HFFc6 (cell line): ENCODE data around the gene TEKTIP1. TPM values are rescaled to one million over a fixed set of nuclear protein-coding genes. Genes with fewer than 3 reads are reported as not detected.
A peak's percentile ranks its signal among the peaks of the same experiment; 100 is the strongest.

Source experiments
- DNase-seq: peaks from one replicate; pipeline ENCODE4 v3.0.0-alpha.2; 2018
- H3K27ac Mint-ChIP-seq: 2 replicates; pipeline ENCODE4 v1.8.0; 2020; ENCODE audit warnings: mild to moderate bottlenecking, mixed read lengths
- H3K27me3 Mint-ChIP-seq: 2 replicates; pipeline ENCODE4 v1.8.0; 2021; ENCODE audit warnings: mild to moderate bottlenecking, moderate library complexity, mixed read lengths; ENCODE audit not compliant: insufficient read depth
- H3K36me3 Mint-ChIP-seq: 2 replicates; pipeline ENCODE4 v1.8.0; 2021; ENCODE audit warnings: low read depth, mixed read lengths
- H3K4me1 Mint-ChIP-seq: 2 replicates; pipeline ENCODE4 v1.8.0; 2020; ENCODE audit warnings: low read depth, mixed read lengths
- H3K4me3 Mint-ChIP-seq: 2 replicates; pipeline ENCODE4 v1.8.0; 2020; ENCODE audit warnings: mild to moderate bottlenecking, moderate library complexity, mixed read lengths
- H3K9me3 Mint-ChIP-seq: 2 replicates; pipeline ENCODE4 v1.8.0; 2020; ENCODE audit warnings: mild to moderate bottlenecking, mixed read lengths
- total RNA-seq, 6 experiments: library from RNA; stranded (reverse); fragmentation: NEBNext Ultra II Directional; extraction: Animal tissue kit (Norgen Biotek cat#: 25700); gene quantifications; 2 replicates in 1 of 6; 3 replicates in 5 of 6; pipeline ENCODE4 v1.2.3, GENCODE V29; 2021
- TF ChIP-seq, protein P1 (sequence below): fragments of 200-600 bp; sonication (generic); IDR thresholded peaks from 2 replicates; pipeline ENCODE4 v1.5.0; 2021; ENCODE audit warnings: antibody characterized with exemption, mild to moderate bottlenecking

The TEKTIP1 gene
- total RNA-seq, 6 experiments from 2014 or later, result 0.25 to 0.51 (median 0.46) TPM; not detected in 1

DNA sequence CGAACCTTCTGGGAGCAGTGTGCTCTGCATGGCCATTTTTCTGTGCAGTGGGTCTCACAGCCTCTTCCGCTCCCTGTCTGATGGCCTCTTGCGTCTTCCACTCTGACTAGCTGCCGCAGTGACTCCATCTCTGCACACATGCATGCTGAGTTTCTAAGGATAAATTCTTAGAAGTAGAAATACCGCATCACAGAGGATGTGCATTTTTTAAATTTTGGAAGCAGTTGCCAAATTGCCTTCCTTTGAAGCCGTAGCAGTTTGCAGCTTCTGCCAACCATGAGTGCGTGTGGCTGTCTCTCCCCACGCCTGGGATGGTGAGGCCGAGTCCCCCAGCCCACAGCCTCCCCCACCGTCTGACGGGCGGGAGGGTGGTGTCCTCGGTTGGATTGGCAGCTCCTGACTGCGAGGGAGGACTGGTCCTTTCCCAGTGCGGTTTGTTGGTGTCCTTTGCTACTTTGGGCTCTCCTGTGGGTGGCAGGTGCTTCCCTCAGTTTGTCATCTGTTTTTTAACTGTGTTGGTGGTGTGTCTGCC, 23.0 kb upstream of the TEKTIP1 start:
- no peaks in the 10 kb centered on the region for H3K27me3 Mint-ChIP-seq
- peak overlapping the region; percentile 46; the same call in 1 of the 2 replicates for H3K27ac Mint-ChIP-seq
- no peaks in the 10 kb centered on the region for H3K9me3 Mint-ChIP-seq
- H3K36me3 Mint-ChIP-seq, result peaks cover 2% of the 10 kb centered on the region; the same call in 1 of the 2 replicates
- TF ChIP-seq, protein P1, sequence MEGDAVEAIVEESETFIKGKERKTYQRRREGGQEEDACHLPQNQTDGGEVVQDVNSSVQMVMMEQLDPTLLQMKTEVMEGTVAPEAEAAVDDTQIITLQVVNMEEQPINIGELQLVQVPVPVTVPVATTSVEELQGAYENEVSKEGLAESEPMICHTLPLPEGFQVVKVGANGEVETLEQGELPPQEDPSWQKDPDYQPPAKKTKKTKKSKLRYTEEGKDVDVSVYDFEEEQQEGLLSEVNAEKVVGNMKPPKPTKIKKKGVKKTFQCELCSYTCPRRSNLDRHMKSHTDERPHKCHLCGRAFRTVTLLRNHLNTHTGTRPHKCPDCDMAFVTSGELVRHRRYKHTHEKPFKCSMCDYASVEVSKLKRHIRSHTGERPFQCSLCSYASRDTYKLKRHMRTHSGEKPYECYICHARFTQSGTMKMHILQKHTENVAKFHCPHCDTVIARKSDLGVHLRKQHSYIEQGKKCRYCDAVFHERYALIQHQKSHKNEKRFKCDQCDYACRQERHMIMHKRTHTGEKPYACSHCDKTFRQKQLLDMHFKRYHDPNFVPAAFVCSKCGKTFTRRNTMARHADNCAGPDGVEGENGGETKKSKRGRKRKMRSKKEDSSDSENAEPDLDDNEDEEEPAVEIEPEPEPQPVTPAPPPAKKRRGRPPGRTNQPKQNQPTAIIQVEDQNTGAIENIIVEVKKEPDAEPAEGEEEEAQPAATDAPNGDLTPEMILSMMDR, result no peak
- peaks cover 24% of the 10 kb centered on the region for H3K4me1 Mint-ChIP-seq
- no peak overlapping the region for H3K4me3 Mint-ChIP-seq
- DNase-seq, result no peak

DNA sequence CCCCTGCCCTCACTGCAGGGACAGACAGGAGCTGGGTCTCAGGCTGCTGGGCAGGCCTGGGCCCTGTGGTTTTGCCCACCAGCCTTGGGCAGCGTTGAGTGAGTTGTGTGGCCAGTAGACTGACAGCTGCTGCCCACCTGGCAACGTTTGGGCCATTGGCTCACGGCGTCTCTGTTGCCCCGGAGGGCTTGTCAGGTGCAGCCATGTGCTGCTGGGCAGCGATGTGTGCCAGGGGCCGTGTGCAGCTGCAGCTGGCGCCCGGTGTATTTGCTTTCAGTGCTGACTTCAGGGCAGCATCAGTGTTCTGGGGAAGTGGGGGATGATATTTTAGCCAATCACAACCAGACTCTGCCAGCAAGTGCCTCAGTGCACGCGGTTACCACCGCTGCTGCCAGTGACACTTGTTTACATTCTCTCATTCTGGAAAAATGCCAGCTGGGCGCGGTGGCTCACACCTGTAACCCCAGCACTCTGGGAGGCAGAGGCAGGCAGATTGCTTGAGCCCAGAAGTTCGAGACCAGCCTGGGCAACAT, 22.2 kb upstream of the TEKTIP1 start:
- no peak overlapping the region for H3K4me3 Mint-ChIP-seq
- H3K36me3 Mint-ChIP-seq, result peaks cover 5% of the 10 kb centered on the region; the same call in 1 of the 2 replicates
- TF ChIP-seq, protein P1, result no peak
- no peak overlapping the region for H3K27ac Mint-ChIP-seq
- H3K27me3 Mint-ChIP-seq, result no peaks in the 10 kb centered on the region
- DNase-seq, result no peak
- peaks cover 24% of the 10 kb centered on the region for H3K4me1 Mint-ChIP-seq
- no peaks in the 10 kb centered on the region for H3K9me3 Mint-ChIP-seq

DNA sequence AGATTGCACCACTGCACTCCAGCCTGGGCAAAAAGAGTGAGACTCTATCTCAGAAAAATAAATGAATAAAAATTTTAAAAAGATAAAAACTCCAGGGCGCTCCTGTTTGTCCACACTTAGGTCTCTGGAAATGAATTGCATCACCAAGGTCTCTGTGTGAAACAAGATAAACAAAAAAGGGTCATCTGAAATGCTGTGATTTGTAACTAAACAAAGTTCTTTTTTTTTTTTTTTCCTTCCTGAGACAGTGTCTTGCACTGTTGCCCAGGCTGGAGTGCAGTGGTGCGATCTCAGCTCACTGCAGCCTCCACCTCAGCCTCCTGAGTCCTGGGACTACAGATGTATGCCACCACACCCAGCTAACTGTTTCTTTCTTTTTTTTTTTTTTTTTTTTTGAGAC, 21.3 kb upstream of the TEKTIP1 start:
- H3K9me3 Mint-ChIP-seq, result no peaks in the 10 kb centered on the region
- peaks cover 24% of the 10 kb centered on the region for H3K4me1 Mint-ChIP-seq
- H3K36me3 Mint-ChIP-seq, result peaks cover 10% of the 10 kb centered on the region; the same call in 1 of the 2 replicates
- H3K27me3 Mint-ChIP-seq, result peaks cover 3% of the 10 kb centered on the region; the same call in 1 of the 2 replicates
- H3K4me3 Mint-ChIP-seq, result no peak overlapping the region
- no peak for DNase-seq
- TF ChIP-seq, protein P1, result no peak
- no peak overlapping the region for H3K27ac Mint-ChIP-seq

DNA sequence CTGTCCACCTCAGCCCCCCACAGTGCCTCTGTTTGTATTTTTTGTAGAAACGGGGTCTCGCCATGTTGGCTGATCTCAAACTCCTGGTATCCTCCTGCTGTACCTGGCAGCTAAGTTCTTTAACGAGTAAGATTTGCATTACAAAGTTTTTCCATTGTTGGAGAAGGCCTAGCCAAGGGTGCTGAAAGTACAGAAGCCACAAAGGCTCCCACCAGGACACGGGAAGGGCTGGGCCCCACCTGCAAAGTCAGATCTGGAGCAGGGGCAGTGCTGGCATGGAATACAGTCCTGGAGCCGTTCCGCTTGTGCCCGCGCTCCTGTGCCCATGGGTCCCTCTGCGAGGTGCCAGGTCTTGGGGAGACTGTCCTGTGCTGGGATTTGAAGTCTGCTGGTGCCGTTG, 20.7 kb upstream of the TEKTIP1 start:
- TF ChIP-seq, protein P1, result no peak
- Mint-ChIP-seq H3K4me3 (no peak overlapping the region), H3K27me3 (peaks cover 3% of the 10 kb centered on the region; the same call in 1 of the 2 replicates), H3K9me3 (no peaks in the 10 kb centered on the region), H3K27ac (no peak overlapping the region), H3K4me1 (peaks cover 24% of the 10 kb centered on the region), H3K36me3 (peaks cover 10% of the 10 kb centered on the region; the same call in 1 of the 2 replicates)
- DNase-seq, result no peak

DNA sequence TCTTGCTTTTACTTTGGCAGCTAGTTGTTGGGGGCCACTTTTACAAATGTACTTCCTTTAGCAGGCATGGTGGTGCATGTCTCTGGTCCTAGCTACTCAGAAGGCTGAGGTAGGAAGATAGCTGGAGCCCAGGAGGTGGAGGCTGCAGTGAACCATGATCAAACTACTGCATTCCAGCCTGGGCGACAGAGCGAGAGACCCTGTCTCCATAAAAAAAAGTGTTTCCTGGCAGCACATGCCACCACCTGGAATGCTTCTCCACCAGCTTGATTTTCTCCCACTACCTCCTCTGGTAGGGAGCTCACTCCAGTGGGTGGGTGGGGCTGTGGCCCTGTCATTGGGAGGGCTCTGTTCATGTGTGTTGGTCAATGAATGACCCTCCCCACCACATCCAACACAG, 20.3 kb upstream of the TEKTIP1 start:
- Mint-ChIP-seq H3K9me3 (no peaks in the 10 kb centered on the region), H3K27ac (no peak overlapping the region), H3K27me3 (peaks cover 3% of the 10 kb centered on the region; the same call in 1 of the 2 replicates)

More for the DNA sequence above, 20.3 kb upstream of the TEKTIP1 start:
- peaks cover 21% of the 10 kb centered on the region for H3K4me1 Mint-ChIP-seq
- peaks cover 10% of the 10 kb centered on the region; the same call in 1 of the 2 replicates for H3K36me3 Mint-ChIP-seq
- TF ChIP-seq, protein P1, result no peak
- no peak for DNase-seq
- no peak overlapping the region for H3K4me3 Mint-ChIP-seq
